ENCODE measurements around the gene UNC5A.

The UNC5A gene

DNA sequence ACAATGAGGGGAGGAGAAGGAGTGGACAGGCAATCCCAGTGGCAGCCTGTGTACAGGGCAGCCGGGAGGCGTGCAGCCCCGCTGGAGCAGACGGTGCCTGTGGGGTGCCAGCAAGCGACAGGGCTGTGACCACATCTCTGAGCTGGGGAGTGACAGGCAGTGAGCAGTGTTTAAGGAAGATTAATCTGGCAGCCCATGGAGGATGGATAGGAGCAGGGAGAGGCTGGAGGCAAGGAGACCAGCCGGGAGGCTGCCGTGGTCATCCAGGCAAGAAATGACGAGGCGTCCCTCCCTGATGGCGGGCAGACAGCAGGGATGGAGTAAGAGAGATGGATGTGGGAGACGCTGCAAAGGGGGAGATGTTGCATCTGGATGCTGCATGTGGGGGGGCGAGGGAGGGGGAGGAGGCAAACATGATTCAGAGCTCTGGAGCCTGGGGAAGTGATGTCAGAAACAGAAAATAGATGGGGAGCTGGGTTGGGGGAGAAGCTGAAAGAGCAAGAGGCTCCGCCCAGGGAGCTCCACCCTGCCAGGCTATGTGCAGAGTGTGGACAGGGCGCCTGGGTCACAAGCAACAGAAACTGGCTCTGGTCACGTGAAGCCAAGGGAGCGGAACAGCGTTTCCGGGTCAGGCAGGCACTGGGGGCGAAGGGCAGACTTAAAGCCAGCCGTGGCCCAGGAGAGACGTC, 12.6 kb downstream of the UNC5A start:
- TF ChIP-seq, protein P1, sequence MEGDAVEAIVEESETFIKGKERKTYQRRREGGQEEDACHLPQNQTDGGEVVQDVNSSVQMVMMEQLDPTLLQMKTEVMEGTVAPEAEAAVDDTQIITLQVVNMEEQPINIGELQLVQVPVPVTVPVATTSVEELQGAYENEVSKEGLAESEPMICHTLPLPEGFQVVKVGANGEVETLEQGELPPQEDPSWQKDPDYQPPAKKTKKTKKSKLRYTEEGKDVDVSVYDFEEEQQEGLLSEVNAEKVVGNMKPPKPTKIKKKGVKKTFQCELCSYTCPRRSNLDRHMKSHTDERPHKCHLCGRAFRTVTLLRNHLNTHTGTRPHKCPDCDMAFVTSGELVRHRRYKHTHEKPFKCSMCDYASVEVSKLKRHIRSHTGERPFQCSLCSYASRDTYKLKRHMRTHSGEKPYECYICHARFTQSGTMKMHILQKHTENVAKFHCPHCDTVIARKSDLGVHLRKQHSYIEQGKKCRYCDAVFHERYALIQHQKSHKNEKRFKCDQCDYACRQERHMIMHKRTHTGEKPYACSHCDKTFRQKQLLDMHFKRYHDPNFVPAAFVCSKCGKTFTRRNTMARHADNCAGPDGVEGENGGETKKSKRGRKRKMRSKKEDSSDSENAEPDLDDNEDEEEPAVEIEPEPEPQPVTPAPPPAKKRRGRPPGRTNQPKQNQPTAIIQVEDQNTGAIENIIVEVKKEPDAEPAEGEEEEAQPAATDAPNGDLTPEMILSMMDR (conservative IDR thresholded peaks at IDR 0.05; ENCODE audit: low read length), result no peak

DNA sequence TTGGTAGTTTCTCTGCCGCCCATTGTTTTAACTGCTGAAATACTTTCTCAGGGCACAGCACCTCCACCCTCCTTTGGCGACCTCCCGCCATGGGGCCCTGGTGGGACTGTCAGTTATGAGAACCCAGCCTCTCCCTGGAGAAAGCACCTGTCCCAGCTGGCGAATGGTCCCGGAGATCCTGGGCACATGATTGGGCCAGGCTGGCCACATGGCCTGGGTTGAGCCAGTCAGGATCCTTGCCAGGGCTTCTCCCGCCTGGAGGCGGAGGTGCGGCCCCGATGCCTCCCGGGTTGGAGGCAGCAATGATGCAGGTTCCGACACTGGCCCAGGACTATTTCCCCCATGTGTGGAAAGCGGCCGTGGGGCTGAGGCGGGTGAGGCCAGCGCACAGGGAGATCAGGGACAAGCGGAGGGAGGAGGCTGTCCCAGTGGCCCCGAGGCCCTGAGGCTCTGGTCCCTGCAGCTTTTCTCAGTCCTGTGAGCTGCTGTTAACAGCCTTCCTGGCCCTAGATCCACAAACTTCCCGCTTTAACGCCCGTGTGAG, 13.6 kb downstream of the UNC5A start:
- TF ChIP-seq, protein P1 (conservative IDR thresholded peaks at IDR 0.05; ENCODE audit: low read length), result no peak
- DNase-seq (ENCODE audit: low read depth), result no peak
- H3K4me3 ChIP-seq (ENCODE audit: low read length), result no peak overlapping the region

More for the DNA sequence above, 12.6 kb downstream of the UNC5A start:
- DNase-seq (ENCODE audit: low read depth), result no peak
- no peak overlapping the region for H3K4me3 ChIP-seq (ENCODE audit: low read length)

DNA sequence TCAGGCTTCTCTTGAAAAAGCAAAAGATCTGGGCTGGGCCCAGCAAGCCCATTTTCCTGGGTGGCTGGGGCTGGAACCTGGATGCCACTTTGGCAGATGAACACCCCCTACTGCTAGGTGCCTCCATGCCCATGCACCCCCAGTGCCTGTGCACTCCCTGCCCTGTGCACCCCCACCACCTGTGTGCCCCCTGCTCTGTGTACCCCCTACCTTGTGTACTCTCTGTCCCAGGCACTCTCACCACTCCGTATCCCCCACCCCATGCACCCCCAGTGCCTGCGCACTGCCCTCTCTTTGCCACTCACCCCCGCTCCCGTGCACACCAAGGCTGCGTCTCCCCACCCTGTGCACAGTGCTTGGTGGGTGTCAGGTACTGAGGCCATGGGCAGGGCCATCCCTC, 14.2 kb downstream of the UNC5A start:
- TF ChIP-seq, protein P1 (conservative IDR thresholded peaks at IDR 0.05; ENCODE audit: low read length), result no peak

DNA sequence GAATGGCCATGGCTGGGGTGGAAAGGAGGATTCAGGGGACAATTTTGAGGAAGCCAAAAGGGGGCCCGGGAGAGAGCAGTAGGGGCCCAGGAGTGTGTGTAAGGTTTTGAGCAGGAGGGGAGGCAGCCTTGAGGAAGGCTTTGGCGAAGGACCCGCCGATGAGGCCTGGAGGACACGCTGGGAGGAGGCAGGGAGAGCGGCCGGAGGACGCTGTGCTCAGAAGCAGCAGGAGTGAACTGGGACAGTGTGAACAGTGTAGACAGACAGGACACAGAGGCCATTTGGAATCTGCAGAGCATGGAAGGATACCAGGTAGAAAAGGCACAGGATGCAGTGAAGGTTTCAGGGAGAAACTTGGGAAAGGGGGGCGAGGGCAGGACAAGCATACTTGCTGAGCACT, 14.9 kb downstream of the UNC5A start:
- no peak for DNase-seq (ENCODE audit: low read depth)
- TF ChIP-seq, protein P1 (conservative IDR thresholded peaks at IDR 0.05; ENCODE audit: low read length), result no peak
- H3K4me3 ChIP-seq (ENCODE audit: low read length), result no peak overlapping the region

More for the DNA sequence above, 14.2 kb downstream of the UNC5A start:
- H3K4me3 ChIP-seq (ENCODE audit: low read length), result no peak overlapping the region
- no peak for DNase-seq (ENCODE audit: low read depth)

DNA sequence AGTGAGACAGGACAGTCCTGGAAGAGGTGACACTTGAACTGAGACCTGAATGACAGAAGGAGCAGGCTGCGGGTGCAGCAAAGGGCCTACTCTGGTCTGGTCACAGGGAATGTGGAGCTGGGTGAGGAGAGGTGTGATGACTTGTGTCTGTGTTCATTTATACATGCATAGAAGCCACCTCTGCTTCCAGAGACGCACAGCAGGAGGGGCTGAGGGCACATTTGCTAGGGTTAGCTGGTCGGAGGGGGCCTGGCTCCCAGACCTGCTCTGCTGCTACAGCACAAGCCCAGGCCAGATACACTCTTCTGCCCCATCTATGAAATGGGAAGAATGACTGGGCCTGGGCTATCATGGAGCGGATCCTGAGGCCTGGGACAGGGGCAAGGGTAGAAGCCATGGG, 15.6 kb downstream of the UNC5A start:
- no peak for DNase-seq (ENCODE audit: low read depth)
- H3K4me3 ChIP-seq (ENCODE audit: low read length), result no peak overlapping the region
- TF ChIP-seq, protein P1 (conservative IDR thresholded peaks at IDR 0.05; ENCODE audit: low read length), result no peak

DNA sequence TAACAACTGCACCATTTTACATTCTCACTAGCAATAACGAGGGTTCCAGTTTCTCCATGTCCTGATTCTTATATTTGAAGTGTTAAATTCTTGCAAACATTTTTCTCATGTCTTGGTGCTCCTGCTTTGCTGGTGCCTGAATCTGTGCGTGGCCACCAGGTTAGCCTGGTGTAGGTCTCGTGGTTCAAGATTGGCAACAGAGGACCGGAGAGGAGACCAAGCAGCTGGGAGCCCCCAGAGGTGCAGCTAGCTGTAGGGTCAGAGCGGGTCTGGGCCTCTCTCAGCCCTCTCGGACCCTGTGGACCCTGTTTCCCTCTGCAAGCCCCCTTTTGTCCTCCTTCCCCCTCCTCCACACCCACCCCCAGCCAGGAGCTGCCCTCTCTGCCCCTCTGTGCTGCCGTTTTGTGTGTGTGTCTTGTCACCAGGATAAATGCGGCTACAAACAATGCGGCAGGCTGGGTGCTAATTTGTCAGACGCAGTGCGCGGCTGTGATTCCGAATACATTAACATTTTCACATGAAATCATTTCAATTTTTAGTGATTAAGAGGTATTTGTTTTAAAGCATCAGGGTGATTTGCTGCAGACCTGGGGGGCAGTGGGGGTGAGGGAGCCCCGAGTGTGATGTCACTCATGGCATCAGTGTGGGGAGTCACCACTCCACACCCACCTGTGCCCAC, 17.5 kb downstream of the UNC5A start:
- TF ChIP-seq, protein P1 (conservative IDR thresholded peaks at IDR 0.05; ENCODE audit: low read length), result no peak
- DNase-seq (ENCODE audit: low read depth), result no peak
- H3K4me3 ChIP-seq (ENCODE audit: low read length), result no peak overlapping the region

DNA sequence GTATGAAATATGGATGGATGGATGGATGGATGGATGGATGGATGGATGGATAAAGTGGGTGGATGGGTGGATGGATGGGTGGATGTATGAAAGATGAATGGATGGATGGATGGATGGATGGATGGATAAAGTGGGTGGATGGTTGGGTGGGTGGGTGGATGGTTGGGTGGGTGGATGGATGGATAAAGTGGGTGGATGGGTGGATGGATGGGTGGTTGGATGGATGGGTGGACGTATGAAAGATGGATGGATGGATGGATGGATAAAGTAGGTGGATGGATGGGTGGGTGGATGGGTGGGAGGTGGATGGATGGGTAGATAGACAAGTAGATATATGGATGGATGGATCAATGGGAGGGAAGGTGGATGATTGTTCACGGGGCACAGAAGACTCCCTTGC, 19.0 kb downstream of the UNC5A start:
- TF ChIP-seq, protein P1 (conservative IDR thresholded peaks at IDR 0.05; ENCODE audit: low read length), result no peak
- H3K4me3 ChIP-seq (ENCODE audit: low read length), result no peak overlapping the region

More for the DNA sequence above, 19.0 kb downstream of the UNC5A start:
- no peak for DNase-seq (ENCODE audit: low read depth)

Data from AG10803 (cell line).